Measurements from ENCODE around the gene MOGAT3.

- TF ChIP-seq CTCF (IDR thresholded peaks at IDR 0.05) (no peak), POLR2A (IDR thresholded peaks at IDR 0.05) (no peak)
Measured at GRCh38 chr7:101179117-101179516, 21.7 kb downstream of the MOGAT3 start.

Data from uterus (tissue), 2 donors.